GM12864 (cell line): ENCODE results near the gene KIAA0232.

Source experiments
- DNase-seq: peaks from one replicate; pipeline ENCODE4 v3.0.0-alpha.2; 2011; ENCODE audit warnings: low read depth
- H3K4me3 ChIP-seq: 2 replicates; pipeline ENCODE4 v1.5.1; 2011; ENCODE audit warnings: mild to moderate bottlenecking, low read depth, low read length, control low read depth
- TF ChIP-seq, protein P1 (sequence below): IDR thresholded peaks from 2 replicates; pipeline ENCODE4 v1.5.1; 2011; ENCODE audit warnings: low read depth, mild to moderate bottlenecking, moderate library complexity, low read length, control low read depth, inconsistent platforms; ENCODE audit errors: missing control alignments

KIAA0232 gene

DNA sequence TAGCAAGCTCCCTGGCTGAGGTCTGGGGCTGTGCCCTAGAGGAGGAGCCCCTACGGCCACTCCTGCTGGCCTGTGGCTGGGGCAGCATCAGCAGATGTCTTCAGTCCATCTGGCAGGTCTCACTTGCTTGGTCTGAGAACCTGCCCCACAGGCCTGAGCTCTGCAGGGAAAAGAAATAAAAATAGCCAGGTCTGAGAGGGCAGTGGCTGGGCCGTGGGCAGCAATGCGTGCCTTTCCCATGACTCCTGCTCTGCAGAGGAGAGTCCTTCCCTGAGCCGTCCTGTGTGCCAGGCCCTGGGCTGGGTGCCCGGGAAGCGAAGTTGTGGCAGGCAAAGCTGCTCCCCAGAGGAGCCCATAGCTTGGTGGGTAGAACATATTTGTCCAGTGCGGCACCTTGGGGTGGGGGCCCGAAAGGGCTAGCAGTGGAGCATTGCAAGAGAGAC is 11.3 kb upstream of the KIAA0232 start:
- DNase-seq, result no peak
- H3K4me3 ChIP-seq, result no peak overlapping the region
- TF ChIP-seq, protein P1, sequence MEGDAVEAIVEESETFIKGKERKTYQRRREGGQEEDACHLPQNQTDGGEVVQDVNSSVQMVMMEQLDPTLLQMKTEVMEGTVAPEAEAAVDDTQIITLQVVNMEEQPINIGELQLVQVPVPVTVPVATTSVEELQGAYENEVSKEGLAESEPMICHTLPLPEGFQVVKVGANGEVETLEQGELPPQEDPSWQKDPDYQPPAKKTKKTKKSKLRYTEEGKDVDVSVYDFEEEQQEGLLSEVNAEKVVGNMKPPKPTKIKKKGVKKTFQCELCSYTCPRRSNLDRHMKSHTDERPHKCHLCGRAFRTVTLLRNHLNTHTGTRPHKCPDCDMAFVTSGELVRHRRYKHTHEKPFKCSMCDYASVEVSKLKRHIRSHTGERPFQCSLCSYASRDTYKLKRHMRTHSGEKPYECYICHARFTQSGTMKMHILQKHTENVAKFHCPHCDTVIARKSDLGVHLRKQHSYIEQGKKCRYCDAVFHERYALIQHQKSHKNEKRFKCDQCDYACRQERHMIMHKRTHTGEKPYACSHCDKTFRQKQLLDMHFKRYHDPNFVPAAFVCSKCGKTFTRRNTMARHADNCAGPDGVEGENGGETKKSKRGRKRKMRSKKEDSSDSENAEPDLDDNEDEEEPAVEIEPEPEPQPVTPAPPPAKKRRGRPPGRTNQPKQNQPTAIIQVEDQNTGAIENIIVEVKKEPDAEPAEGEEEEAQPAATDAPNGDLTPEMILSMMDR, result no peak

DNA sequence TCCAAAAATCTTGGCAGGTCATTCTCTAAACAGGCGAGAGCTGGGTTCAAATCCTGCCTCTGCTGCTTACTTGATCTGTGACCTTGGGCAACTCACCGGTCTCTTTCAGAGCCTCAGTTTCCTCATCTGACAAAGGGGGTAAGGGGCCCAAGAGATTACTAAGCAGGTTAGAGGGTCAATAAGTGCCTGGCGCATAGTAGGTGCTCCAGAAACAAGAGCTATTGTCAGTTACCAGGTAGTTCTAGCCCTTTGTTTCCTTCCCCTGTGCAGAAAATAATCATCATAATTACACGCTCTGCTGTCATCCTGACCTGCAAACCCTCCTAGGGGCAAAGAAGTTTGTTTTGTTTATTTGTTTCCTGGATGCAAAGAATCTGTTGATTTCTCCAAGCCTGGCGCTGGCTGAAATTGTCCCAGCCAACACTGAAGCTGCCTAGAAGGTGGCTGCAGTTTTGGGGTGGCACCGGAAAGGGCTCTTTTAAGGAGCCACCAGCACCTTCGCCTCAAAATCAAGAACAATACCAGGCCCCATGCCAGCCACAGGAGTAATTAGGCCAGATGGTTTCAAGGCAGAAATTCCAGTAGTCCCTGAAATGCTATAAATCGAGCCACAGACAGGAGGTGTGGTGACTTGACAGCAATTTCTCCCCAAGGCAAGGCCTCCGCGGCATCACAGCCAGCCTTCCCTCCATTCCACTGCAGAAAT is 10.2 kb upstream of the KIAA0232 start:
- DNase-seq, result no peak
- TF ChIP-seq, protein P1, result no peak
- H3K4me3 ChIP-seq, result no peak overlapping the region

DNA sequence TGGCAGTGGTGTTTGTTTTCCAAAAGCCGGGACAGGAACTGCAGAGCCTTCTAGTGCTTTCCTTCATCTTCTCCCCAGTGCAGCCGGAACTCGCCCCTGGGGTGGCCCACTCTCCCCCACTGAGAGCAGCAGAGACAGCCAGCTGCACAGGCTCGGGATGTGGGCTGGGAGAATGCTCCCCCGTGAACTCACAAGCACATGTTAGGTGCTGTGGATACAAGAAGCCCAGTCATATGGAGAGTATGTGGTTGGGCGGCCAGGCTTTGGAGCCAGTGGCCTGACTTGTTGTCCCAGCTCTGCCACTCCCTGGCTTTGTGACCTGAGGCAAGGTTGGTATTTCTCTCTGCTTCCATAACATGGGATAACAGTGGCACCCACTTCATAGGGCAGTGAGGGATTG is 9.4 kb upstream of the KIAA0232 start:
- DNase-seq, result no peak
- TF ChIP-seq, protein P1, result no peak
- no peak overlapping the region for H3K4me3 ChIP-seq

DNA sequence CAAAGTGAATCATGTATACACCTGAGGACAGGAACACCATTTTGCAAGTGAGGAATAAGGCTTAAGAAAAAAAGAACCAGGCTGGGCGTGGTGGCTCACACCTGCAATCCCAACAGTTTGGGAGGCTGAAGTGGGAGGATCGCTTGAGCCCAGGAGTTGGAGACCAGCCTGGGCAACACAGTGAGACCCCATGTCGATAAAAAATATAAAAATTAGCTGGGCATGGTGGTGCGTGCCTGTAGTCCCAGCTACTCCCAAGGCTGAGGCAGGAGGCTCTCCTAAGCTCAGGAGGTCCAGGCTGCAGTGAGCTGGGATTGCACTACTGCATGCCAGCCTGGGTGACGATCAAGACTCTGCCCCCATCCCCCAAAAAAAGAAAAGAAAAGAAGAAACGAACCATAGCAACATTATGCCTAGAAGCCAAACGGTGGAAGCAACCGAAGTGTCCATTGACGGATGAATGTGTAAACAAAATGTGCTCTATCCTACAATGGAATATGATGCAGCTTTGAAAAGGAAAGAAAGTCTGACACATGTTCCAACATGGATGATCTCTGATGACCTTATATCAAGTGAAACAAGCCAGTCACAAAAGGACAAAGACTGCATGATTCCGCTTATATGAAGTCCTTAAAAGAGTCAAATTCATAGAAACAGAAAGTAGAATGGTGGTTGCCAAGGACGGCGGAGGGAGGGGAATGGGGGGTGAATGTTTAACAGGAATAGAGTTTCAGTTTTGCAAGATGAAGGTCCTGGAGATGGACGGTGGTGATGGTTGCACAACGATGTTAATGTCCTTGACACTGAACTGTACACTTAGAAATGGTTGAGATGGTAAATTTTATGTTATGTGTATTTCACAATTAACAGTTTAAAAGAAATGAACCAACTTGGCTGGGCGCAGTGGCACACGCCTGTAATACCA is 8.6 kb upstream of the KIAA0232 start:
- TF ChIP-seq, protein P1, result no peak
- no peak for DNase-seq

DNA sequence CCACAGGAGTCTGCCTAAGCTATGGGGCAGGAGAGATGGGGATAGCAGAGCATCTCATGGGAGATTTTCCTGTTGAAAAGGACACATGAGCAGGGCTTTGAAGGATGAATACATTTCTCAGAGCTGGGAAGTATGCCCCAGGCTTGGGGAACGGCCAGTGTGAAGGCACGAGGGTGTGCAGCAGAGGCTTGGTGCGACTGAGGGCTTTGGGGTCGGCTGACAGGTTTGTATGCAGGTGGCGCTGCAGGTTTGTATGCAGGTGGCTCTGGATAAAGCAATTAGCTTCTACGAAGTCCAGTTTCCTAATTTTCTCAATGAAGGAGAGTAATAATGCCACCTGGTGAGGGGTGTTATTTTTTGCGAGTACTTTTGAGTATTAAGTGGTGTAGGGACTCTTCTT is 6.8 kb upstream of the KIAA0232 start:
- no peak for DNase-seq
- TF ChIP-seq, protein P1, result no peak
- H3K4me3 ChIP-seq, result no peak overlapping the region

More for the DNA sequence above, 8.6 kb upstream of the KIAA0232 start:
- no peak overlapping the region for H3K4me3 ChIP-seq

DNA sequence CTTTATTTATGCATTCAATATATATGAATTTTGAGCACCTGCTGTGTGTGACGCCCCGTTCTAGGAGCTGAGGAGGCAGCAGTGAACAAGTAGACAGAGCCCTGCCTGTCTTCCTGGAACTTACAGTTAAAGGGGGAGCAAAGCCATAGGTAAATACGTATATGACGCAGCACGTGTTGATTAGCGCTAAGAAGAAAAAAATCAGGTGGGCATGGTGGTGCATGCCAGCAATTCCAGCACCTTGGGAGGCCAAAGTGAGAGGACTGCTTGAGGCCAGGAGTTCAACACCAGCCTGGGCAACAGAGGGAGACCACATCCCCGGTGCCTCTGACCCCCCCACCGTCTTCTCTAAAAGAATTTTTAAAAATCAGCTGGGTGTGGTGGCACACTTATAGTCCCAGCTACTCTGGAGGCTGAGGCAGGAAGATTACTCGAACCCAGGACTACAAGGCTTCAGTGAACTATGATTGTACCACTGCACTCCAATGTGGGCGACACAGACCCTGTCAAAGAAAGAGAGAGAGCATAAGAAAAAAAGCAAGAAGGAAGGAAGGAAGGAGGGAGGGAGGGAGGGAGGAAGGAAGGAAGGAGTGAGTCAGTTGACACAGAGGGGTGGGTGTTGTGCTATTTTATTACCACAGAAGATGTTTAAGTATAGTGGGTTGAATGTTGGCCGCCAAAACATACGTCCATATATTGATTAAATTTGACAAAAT is 5.4 kb upstream of the KIAA0232 start:
- TF ChIP-seq, protein P1, result no peak
- DNase-seq, result no peak
- H3K4me3 ChIP-seq, result no peak overlapping the region
